GM12878 (cell line): ENCODE measurements around the gene SOX14. TPM values are rescaled to one million over a fixed set of nuclear protein-coding genes. Genes with fewer than 3 reads are reported as not detected.

Source experiments
- ATAC-seq: fragments of 200-7000 bp; cut with Tn5 transposase; 3 replicates; pipeline ENCODE4 v1.9.1; 2020; ENCODE audit warnings: mild to moderate bottlenecking, moderate library complexity
- BruUV-seq: library from RNA; stranded (reverse); fragments of 400-500 nt; replicated peaks from 2 replicates; lab custom pipeline; 2021; lab: Mats Ljungman, UMichigan
- CTCF ChIA-PET: fragments of 300-600 bp; sonication (Branson Sonifier 250); formaldehyde crosslinking; extraction: SDS; loops from one replicate; lab custom pipeline; 2021; ENCODE audit warnings: inconsistent platforms; lab: Yijun Ruan, JAX
- POLR2A ChIA-PET: fragments of 350-600 bp; formaldehyde crosslinking; extraction: SDS; loops from one replicate; lab custom pipeline; 2021; ENCODE audit warnings: inconsistent platforms; lab: Charles Lee
- RAD21 ChIA-PET: fragments of 300-600 bp; sonication (Branson Sonifier 250); formaldehyde crosslinking; loops from one replicate; lab custom pipeline; 2023; ENCODE audit warnings: antibody characterized with exemption; ENCODE audit not compliant: unreplicated experiment; lab: Charles Lee
- SMC1A ChIA-PET: fragments of 300-600 bp; sonication (Branson Sonifier 250); formaldehyde crosslinking; loops from one replicate; lab custom pipeline; 2023; ENCODE audit not compliant: unreplicated experiment, uncharacterized antibody; lab: Charles Lee
- DNase-seq: peaks from one replicate; pipeline ENCODE4 v3.0.0-alpha.2; 2011; ENCODE audit warnings: low read depth, low spot score
- FAIRE-seq: peaks from 3 replicates; lab custom pipeline; 2011; peaks lifted over from hg19 to GRCh38; lab: Jason Lieb, UNC
- H2AFZ ChIP-seq: 2 replicates; pipeline ENCODE4 v1.6.0; 2011; ENCODE audit warnings: low read depth, low read length, control low read depth; ENCODE audit not compliant: control insufficient read depth
- H3K27ac ChIP-seq: 2 replicates; pipeline ENCODE4 v1.5.1; 2011; ENCODE audit warnings: control low read depth; ENCODE audit not compliant: control insufficient read depth, insufficient read depth
- H3K27me3 ChIP-seq, 2 experiments: replicated peaks in 1 of 2; 2 replicates each; pipeline versions ENCODE4 v1.6.0 to v1.6.1; 2011; ENCODE audit warnings: low read length in 1 of 2; ENCODE audit not compliant: control insufficient read depth in 2 of 2, insufficient read depth in 2 of 2
- H3K36me3 ChIP-seq, 2 experiments: 2 replicates each; pipeline ENCODE4 v1.5.1; 2011; ENCODE audit warnings: low read length in 1 of 2; ENCODE audit not compliant: control insufficient read depth in 2 of 2, insufficient read depth in 2 of 2
- H3K4me1 ChIP-seq: 2 replicates; pipeline ENCODE4 v1.6.1; 2011; ENCODE audit warnings: mild to moderate bottlenecking, low read length, moderate library complexity, mixed read lengths; ENCODE audit not compliant: control insufficient read depth, insufficient read depth
- H3K4me2 ChIP-seq: 2 replicates; pipeline ENCODE4 v1.6.0; 2011; ENCODE audit warnings: control low read depth; ENCODE audit not compliant: control insufficient read depth, insufficient read depth
- H3K4me3 ChIP-seq: fragments of 200-600 bp; sonication (generic); 2 replicates; pipeline ENCODE4 v1.5.1; 2016
- H3K79me2 ChIP-seq: 2 replicates; pipeline ENCODE4 v1.6.0; 2011; ENCODE audit warnings: low read length; ENCODE audit not compliant: control insufficient read depth, insufficient read depth
- H3K9ac ChIP-seq: 2 replicates; pipeline ENCODE4 v1.8.0; 2011; ENCODE audit warnings: low read length, control low read depth, mixed read lengths; ENCODE audit not compliant: control insufficient read depth, insufficient read depth
- H3K9me3 ChIP-seq: replicated peaks from 3 replicates; pipeline ENCODE4 v1.5.1; 2011; ENCODE audit warnings: mild to moderate bottlenecking, low read length; ENCODE audit not compliant: control insufficient read depth, insufficient read depth
- H4K20me1 ChIP-seq: 2 replicates; pipeline ENCODE4 v1.6.0; 2011; ENCODE audit not compliant: control insufficient read depth, insufficient read depth
- BMI1 ChIP-seq: fragments of 450-650 bp; IDR thresholded peaks from 2 replicates; pipeline ENCODE4 v1.6.1; 2016; ENCODE audit warnings: mild to moderate bottlenecking, moderate library complexity, borderline replicate concordance
- CHD4 ChIP-seq: fragments of 200-600 bp; sonication (generic); IDR thresholded peaks from 2 replicates; pipeline ENCODE4 v1.6.1; 2016; ENCODE audit warnings: mild to moderate bottlenecking
- CREM ChIP-seq: IDR thresholded peaks from 2 replicates; pipeline ENCODE4 v1.6.1; 2014; ENCODE audit warnings: antibody characterized with exemption, low read depth
- FOXK2 ChIP-seq: fragments of 450-650 bp; IDR thresholded peaks from 2 replicates; pipeline ENCODE4 v1.6.1; 2017; ENCODE audit warnings: mild to moderate bottlenecking, moderate library complexity
- GABPA ChIP-seq: IDR thresholded peaks from 2 replicates; pipeline ENCODE4 v1.6.1; 2014; ENCODE audit warnings: antibody characterized with exemption, low read depth, mild to moderate bottlenecking, inconsistent platforms
- KAT2A ChIP-seq: conservative IDR thresholded peaks from 2 replicates; pipeline ENCODE4 v1.6.1; 2011; ENCODE audit warnings: low read depth, low read length; ENCODE audit not compliant: control insufficient read depth
- NFXL1 ChIP-seq: fragments of 450-650 bp; IDR thresholded peaks from 2 replicates; pipeline ENCODE4 v1.6.1; 2017; ENCODE audit warnings: antibody characterized with exemption, mild to moderate bottlenecking, borderline replicate concordance
- RAD21 ChIP-seq: IDR thresholded peaks from 2 replicates; pipeline ENCODE4 v1.6.1; 2011; ENCODE audit warnings: mild to moderate bottlenecking, low read depth, low read length, moderate library complexity; ENCODE audit not compliant: insufficient read depth
- RFX5 ChIP-seq: IDR thresholded peaks from 2 replicates; pipeline ENCODE4 v1.6.1; 2011; ENCODE audit warnings: low read depth, low read length, improper control_type of control experiment
- SREBF2 ChIP-seq: IDR thresholded peaks from 2 replicates; pipeline ENCODE4 v1.6.1; 2012; ENCODE audit warnings: mild to moderate bottlenecking, low read length
- ZNF217 ChIP-seq: fragments of 450-650 bp; IDR thresholded peaks from 2 replicates; pipeline ENCODE4 v1.6.1; 2017; ENCODE audit warnings: antibody characterized with exemption, mild to moderate bottlenecking
- ZSCAN29 ChIP-seq: fragments of 450-650 bp; IDR thresholded peaks from 2 replicates; pipeline ENCODE4 v1.6.1; 2017; ENCODE audit warnings: mild to moderate bottlenecking, moderate library complexity
- WGBS: methylation state at CpG from one replicate; pipeline ENCODE4 v1.1.6; 2016; ENCODE audit warnings: low lambda C conversion rate; ENCODE audit not compliant: insufficient replicate concordance, insufficient coverage; ENCODE audit errors: missing lambda C conversion rate; 5-methylcytosine and 5-hydroxymethylcytosine counted together
- in situ Hi-C: fragments of 300-500 bp; cut with MboI; formaldehyde crosslinking; loops from 9 replicates; pipeline ENCODE4 v1.14.3; 2018; ENCODE audit warnings: mixed read lengths
- intact Hi-C: fragments of 100-400 bp; cut with micrococcal nuclease; formaldehyde crosslinking; loops from one replicate; pipeline ENCODE4 v1.14.2; 2022; ENCODE audit not compliant: unreplicated experiment
- polyA plus RNA-seq, 11 experiments: library from polyadenylated mRNA; depleted of rRNA in 4 of 11; unstranded in 6 of 11; stranded (reverse) in 5 of 11; fragments of >200 nt; fragmentation: Nextera tagmentation in 4 of 11; fragmentation: Illumina TruSeq in 1 of 11; extraction: Ambion mirVana in 4 of 11; extraction: Trizol in 1 of 11; gene quantifications; 1 replicate in 1 of 11; 2 replicates in 10 of 11; pipeline versions ENCODE4 v1.2.1 to v1.2.3, GENCODE V29; 2011 to 2016; ENCODE audit warnings: inconsistent platforms in 2 of 11, missing spikeins in 2 of 11, low read depth in 1 of 11
- total RNA-seq, 4 experiments: library from RNA; depleted of rRNA in 3 of 4; stranded (reverse); fragments of >200 nt in 3 of 4; fragmentation: Illumina TruSeq in 1 of 4; extraction: Trizol in 1 of 4; gene quantifications; 2 replicates each; pipeline versions ENCODE4 v1.2.1 to v1.2.3, GENCODE V29; 2013 to 2021
- TF ChIP-seq, protein P1 (sequence below): IDR thresholded peaks from 2 replicates; pipeline ENCODE4 v1.6.1; 2012; ENCODE audit warnings: low read depth, low read length, improper control_type of control experiment
- TF ChIP-seq, protein P2 (sequence below): fragments of 450-650 bp; IDR thresholded peaks from 2 replicates; pipeline ENCODE4 v1.6.1; 2018; ENCODE audit warnings: borderline replicate concordance, mild to moderate bottlenecking; ENCODE audit not compliant: partially characterized antibody
- TF ChIP-seq, protein P3 (sequence below): IDR thresholded peaks from 2 replicates; pipeline ENCODE4 v1.6.1; 2011; ENCODE audit warnings: mild to moderate bottlenecking, low read depth, low read length, moderate library complexity; ENCODE audit not compliant: insufficient replicate concordance

The SOX14 gene
- total and polyA plus RNA-seq, 10 of the 15 experiments (the other 5 are each of a cell fraction or from before 2014, with no cell fraction given) = 0.11 TPM; not detected in 9

GRCh38 chr3:137743608-137744007 lies 20.5 kb upstream of the SOX14 start:
- H3K79me2 ChIP-seq = no peaks in the 10 kb centered on the region
- no peak overlapping the region for H3K27ac ChIP-seq
- H3K4me2 ChIP-seq = no peak overlapping the region
- intact Hi-C loops = no loop called here
- ChIA-PET POLR2A (no interaction called here), SMC1A (no interaction called here), CTCF (no interaction called here), RAD21 (no interaction called here)
- TF ChIP-seq NFXL1 (no peak), ZSCAN29 (no peak), KAT2A (no peak), SREBF2 (no peak), CREM (no peak), RFX5 (no peak), BMI1 (no peak), GABPA (no peak), ZNF217 (no peak), CHD4 (no peak), FOXK2 (no peak), RAD21 (no peak)
- TF ChIP-seq, protein P1, sequence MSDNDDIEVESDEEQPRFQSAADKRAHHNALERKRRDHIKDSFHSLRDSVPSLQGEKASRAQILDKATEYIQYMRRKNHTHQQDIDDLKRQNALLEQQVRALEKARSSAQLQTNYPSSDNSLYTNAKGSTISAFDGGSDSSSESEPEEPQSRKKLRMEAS = no peak
- TF ChIP-seq, protein P2, sequence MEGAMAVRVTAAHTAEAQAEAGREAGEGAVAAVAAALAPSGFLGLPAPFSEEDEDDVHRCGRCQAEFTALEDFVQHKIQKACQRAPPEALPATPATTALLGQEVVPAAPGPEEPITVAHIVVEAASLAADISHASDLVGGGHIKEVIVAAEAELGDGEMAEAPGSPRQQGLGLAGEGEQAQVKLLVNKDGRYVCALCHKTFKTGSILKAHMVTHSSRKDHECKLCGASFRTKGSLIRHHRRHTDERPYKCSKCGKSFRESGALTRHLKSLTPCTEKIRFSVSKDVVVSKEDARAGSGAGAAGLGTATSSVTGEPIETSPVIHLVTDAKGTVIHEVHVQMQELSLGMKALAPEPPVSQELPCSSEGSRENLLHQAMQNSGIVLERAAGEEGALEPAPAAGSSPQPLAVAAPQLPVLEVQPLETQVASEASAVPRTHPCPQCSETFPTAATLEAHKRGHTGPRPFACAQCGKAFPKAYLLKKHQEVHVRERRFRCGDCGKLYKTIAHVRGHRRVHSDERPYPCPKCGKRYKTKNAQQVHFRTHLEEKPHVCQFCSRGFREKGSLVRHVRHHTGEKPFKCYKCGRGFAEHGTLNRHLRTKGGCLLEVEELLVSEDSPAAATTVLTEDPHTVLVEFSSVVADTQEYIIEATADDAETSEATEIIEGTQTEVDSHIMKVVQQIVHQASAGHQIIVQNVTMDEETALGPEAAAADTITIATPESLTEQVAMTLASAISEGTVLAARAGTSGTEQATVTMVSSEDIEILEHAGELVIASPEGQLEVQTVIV = no peak
- TF ChIP-seq, protein P3, sequence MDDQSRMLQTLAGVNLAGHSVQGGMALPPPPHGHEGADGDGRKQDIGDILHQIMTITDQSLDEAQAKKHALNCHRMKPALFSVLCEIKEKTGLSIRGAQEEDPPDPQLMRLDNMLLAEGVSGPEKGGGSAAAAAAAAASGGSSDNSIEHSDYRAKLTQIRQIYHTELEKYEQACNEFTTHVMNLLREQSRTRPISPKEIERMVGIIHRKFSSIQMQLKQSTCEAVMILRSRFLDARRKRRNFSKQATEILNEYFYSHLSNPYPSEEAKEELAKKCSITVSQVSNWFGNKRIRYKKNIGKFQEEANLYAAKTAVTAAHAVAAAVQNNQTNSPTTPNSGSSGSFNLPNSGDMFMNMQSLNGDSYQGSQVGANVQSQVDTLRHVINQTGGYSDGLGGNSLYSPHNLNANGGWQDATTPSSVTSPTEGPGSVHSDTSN = no peak
- FAIRE-seq = no peak
- 29% methylated on average over 2 of the region's 2 CpGs for WGBS
- H3K9ac ChIP-seq = no peak overlapping the region
- no peak for ATAC-seq
- no peaks in the 10 kb centered on the region for H3K27me3 ChIP-seq
- no peak overlapping the region for H3K4me3 ChIP-seq
- no peaks in the 10 kb centered on the region for H4K20me1 ChIP-seq
- no peak for DNase-seq
- H3K9me3 ChIP-seq = no peaks in the 10 kb centered on the region
- H3K4me1 ChIP-seq = no peaks in the 10 kb centered on the region
- no TSS peak for BruUV-seq
- H2AFZ ChIP-seq = no peak overlapping the region
- in situ Hi-C loops = no loop called here
- no peaks in the 10 kb centered on the region for H3K36me3 ChIP-seq
